NCI-H2029 (cell line): ENCODE data around the gene RRP7A.
"Not testable (repeated sequence)": the region's sequence is repeated elsewhere in the genome, so short reads cannot be mapped to it uniquely, and the experiment has no call there.

ENCODE experiments used
- DNase-seq: peaks from one replicate; lab custom pipeline; 2025; lab: John Stamatoyannopoulos, UW

RRP7A gene

DNA sequence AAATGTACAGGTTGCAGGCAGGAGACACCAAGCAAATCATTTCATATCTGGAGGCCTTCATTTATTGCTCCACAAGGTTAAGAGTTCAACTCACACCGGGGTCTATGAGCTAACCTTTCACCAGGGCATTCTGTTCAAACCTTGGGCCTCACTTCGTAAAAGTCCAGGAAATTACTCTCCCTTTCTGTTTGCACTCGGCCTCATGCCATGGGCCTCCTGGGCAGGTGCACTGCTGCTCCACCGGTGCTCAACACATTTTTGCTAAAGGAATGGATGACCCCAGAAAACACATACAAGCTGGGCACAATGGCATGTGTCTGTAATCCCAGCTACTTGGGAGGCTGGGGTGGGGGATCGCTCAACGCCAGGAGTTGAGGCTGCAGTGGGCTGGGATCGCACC is 16.6 kb upstream of the RRP7A start:
- no peak for DNase-seq

DNA sequence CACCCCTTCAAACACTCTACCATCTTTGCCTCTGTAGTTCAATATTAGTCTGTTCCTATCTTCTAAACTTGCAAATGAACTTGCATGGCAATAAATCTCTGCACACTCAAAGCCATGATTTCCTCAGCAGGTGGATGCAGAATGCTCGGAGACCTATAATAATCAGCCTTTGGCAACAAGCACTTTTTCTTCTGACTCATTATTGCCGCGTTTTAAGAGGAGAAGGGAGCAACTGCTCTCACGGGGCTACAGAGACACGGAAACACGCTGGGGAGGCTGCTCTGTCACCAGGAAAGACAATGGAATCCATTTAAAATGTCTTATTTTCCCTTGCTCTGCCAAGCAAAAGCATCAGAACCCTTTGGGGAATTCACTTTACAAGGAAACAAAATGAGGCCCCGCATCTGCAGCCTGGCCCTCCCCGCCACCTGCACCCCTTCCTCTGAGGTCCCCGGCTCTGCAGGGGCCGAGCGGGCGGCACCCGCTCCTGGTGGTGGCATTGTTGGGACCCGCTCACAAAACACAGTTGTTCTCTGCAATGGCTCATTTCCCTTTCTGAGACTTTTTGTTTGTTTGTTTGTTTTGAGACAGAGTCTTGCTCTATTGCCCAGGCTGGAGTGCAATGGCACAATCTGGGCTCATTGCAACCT is 15.6 kb upstream of the RRP7A start:
- not testable (repeated sequence) for DNase-seq

DNA sequence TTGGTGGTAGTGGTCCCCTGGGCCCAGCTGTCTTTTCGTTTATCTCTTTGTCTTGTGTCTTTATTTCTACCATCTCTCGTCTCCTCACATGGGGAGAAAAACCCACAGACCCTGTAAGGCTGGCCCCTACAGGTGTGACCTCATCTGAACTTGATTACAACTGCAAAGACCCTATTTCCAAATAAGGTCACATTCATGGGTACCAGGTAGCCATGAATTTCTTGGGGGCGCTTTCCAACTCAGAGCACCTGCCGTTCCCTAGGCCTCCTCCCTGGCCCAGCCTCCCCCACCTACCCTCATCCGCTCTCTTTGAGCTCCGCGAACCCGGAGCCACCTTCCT is 14.0 kb upstream of the RRP7A start:
- DNase-seq, result no peak

DNA sequence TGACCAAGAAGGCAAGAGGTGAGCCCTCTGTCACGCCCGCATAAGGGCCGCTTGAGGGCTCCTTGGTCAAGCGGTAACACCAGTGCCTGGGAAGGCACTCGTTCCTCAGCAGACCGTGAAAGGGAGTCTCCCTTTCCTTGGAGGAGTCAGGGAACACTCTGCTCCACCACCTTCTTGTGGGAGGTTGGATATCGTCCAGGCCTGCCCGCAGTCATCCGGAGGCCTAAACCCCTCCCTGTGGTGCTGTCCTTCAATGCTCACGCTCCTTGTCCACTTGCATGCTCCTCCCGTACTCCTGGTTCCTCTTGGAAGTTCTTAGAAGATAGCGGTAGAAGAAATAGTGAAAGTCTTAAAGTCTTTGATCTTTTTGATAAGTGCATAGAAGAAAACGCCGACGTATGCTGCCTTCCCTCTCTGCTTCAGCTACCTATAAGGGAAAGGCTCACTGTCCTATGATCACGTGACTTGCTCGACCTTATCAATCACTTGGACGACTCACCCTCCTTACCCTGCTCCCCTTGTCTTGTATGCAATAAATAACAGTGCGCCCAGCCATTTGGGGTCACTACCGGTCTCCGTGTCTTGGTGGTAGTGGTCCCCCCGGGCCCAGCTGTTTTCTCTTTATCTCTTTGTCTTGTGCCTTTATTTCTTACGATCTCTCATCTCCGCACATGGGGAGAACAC is 11.9 kb upstream of the RRP7A start:
- not testable (repeated sequence) for DNase-seq

DNA sequence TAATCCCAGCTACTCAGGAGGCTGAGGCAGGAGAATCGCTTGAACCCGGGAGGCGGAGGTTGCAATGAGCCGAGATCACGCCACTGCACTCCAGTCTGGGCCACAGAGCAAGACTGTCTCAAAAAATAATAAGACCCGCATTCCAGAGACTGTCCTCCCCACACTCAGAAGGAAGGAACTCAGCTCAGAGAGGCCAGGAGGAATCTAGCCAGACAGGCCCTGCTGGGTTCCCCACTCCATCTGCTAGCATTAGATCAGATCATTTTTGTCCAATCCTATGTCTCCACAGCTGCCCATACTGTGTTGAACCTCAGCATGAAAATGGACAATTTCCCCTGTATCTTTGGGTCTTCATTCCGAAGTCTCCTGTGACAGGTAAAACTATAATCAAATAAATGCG is 9.8 kb upstream of the RRP7A start:
- not testable (repeated sequence) for DNase-seq

DNA sequence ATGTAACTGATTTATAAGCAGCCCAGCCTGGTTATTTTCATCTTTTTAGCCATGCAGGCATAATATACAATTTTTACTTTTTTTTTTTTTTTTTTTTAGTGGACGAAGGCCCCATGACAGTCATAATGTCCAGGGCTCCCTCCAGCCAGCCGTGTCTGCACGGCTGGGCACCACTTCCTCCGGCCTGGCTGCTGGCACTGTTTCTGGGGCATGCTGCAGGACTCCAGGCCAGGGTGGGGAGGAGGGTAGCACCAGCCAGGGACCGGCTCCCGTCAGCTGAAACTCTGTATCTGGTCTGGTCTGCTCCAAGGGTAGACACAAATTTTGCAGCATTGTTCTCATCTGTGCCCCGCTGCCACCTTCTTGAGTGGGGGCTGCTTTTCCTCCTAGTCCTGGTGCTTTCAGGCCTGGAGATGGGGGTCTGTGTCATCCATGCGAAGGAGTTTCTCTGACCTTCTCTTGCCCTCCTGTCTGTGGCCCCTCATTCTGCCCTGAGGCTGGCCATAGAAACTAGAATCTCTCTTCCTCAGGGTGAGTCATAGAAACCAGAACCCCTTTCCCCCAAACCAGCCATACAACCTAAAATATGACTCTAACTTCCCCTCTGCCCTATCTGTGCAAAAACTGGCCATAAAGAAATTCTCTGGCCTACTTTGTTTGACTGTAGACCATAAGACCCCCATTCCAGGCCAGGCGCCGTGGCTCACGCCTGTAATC is 9.2 kb upstream of the RRP7A start:
- DNase-seq, result no peak

DNA sequence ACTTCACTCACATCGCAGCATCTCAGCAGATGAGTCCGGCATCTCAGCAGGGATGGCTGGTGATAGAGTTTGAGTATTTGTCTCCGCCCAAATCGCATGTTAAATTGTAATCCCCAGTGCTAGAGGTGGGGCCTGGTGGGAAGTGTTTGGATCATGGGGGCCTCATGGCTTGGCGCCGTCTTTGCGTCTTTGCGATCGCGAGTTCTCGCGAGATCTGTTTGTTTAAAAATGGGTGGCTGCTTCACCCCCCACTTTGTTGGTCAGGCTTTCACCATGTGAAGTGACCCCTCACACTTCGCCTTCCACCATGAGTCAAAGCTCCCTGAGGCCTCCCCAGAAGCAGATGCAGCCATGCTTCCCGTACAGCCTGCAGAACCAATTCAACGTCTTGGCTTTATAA is 3.0 kb upstream of the RRP7A start:
- DNase-seq, result no peak

DNA sequence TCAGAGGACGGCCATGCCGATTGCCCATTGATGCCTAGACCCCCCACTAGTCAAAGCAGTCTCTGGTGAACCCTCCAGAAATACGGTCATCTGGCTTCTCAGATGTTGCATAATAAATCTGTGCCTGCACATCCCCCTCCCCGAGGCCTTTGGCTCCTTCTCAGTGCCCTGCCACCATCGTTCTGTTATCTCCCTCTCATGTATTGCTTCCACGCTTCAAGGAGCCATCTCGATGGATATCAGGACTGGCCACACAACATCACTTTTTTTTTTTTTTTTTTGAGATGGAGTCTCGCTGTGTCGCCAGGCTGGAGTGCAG is 1.6 kb upstream of the RRP7A start:
- DNase-seq, result no peak

DNA sequence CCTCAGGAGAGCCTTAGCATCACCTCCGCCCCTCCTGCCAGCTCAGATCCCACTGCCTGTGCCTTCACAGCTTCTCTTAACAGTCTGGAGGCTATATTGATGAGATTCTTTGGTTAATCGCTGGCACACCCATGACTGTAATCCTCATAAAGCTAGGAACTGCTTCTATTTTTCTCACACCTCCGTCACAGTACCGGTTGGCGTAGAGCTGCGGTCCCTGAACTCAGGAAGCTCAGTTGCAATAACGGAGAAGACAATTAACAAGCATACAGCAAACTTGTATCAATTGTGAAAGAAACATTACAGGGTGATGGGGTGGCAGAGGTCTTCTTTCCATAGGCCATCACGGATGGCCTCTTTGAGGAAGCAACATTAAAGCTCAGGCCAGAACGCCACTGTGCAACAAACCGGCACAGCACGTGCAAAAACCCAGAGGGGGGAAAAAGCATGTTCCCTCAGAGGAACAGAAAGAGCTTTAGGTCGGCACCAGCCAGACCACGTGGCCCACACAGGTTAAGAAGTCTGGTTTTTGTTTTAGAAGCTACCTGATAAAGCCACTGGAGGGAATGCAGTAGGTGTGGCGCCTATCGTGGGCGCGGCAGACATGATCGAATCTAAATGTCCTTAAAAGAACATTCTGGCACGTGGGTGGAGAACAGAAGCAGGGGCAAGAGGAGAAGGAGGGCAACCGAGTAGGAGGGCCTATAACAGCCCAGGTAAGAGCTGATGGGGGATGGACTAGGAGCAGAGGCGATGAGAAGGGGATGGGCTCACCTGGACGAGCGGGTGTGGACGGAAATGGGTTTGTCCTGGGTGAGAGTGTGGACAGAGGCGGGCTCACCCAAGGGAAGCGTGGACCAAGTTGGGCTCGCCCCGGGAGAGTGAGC is 715 bp downstream of the RRP7A start:
- not testable (repeated sequence) for DNase-seq

DNA sequence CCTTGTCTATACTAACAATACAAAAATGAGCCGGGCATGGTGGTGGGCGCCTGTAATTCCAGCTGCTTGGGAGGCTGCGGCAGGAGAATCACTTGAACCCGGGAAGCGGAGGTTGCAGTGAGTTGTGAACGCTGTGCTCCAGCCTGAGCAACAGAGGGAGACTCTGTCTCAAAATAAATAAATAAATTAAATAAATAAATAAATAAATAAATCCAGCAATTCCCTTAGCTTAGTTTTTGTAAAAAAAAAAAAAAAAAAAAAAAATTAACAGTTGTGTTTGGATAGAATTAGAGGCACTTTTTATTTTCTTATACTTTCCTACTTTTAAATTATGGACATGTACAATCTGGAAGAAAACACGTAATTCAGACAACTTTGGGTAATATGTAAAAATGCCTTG is 2.5 kb downstream of the RRP7A start:
- not testable (repeated sequence) for DNase-seq

DNA sequence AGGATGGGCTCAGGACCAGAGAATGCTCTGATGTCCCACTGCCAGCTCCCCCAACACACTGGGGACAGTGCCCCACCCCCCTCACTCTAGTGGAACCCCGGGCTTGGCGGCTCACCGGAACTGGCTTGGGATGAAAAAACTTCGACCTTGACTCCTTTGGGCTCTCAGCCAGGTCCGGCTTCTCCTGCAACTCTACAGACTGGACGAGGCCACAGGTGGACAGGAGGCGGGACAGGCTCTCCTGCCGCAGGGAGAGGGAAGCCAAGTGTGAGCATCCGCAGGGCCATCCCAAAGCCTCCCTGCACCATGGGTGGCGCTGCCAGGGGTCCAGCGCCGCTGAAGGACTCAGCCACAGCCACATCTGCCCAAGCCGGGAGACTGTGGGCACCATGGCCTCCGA is 3.7 kb downstream of the RRP7A start:
- no peak for DNase-seq

DNA sequence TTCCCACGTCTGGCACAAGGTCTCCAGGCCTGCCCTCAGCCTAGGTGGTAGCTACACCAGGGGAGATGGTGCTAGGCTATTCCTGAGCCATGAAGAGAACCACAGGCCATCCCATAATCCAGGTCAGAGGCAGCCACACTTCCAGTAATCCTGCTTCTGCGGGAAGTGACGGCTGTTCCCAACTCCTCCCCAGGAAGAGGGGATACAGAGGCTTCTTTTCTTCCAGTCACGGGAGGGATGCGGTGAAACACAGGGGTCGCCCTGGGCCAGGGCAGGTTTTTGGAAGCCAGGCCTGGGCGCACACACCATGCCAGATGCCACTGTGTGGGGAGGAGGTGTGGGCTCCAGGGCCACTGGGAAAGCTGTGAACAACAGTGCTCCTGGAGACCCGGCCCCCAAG is 4.3 kb downstream of the RRP7A start:
- not testable (repeated sequence) for DNase-seq

DNA sequence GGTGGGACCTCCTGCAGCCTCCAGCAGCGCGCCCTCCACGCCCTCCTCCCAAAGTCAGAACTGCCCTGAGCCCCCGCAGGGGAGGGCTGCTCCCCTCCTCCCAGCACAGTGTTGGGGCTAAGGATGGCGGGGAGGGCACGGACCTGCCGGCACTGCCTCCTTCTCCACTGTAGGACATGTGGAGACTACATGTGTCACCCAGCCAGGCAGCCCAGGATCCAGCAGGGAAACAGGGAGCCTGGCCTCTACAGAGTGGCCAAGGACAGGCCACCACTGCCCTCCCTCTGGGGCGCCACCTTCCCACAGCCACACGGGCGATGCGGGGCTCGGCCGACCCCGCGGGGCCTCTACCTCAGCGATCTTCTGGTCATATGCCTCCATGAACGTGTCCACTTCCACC is 5.3 kb downstream of the RRP7A start:
- DNase-seq, result not testable (repeated sequence)

DNA sequence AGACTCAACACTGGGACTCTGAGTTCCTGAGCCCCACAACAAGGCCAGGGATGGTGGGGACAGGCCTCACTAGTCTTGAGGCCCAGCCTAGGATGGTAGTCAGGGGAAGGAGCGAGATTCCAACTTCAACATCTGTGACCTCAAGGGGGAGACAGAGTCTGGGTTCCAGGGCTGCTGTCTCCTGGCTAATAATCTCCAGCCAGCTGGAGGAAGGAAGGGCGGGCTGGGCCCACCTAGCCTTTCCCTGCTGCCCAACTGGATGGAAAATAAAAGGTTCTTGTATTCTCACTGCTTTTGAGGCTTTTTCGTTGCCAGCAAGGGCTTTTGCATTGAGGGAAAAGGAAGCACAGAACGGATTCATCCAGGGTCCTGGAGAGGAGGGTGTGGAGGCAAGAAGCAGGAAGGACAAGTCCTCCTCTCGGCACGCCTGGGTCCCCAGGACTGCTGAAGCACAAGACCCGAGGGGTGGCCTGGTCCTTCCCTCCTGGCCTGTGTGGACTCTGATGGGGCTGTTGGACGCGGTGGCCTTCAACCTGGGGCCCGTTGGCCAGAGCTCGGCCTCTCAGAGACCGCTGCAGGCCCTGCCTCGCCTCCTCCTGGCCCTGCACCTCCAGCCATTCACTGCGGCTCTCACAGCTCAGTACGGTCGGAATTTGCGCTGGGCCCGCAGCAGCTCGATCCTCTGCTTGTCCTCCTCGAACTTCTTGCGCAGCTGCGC is 7.2 kb downstream of the RRP7A start:
- DNase-seq, result not testable (repeated sequence)

DNA sequence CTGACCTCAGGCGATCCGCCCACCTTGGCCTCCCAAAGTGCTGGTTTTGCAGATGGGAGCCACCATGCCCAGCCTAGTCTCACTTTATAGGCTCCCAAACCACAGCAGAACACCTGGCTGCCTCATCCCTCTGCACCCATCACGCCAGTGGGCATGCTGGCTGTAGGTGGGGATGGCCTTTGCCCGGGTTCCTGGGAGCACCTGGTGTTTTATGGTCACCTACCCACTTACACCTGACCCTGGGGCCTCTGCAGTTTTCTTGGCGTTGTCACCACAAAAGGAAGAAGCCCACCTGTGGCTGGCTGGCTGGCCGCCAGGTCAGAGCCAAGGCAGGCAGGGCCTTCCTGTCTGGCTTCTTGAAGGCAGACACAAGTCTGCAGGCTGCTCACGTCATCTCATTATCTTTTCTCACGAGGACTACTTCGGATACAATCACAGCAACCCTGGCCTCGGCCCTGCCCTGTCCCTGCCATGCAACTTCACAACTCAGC is 8.2 kb downstream of the RRP7A start:
- DNase-seq, result no peak

DNA sequence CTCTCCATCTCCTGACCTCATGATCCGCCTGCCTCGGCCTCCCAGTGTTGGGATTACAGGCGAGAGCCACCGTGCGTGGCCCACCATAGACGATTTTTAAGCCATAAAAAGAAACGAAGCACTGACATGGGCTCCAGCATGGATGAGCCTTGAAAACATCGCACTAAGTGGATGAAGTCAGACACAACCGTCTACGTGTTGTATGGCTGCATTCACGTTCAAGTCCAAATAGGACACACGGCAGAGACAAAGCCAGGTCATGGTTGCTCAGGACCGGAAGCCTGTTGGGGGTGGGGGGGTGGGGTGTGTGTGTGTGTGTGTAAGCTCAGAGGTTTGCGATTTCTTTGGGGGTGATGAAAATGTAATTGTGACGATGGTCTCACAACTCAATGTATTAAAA is 10.0 kb downstream of the RRP7A start:
- DNase-seq, result no peak

DNA sequence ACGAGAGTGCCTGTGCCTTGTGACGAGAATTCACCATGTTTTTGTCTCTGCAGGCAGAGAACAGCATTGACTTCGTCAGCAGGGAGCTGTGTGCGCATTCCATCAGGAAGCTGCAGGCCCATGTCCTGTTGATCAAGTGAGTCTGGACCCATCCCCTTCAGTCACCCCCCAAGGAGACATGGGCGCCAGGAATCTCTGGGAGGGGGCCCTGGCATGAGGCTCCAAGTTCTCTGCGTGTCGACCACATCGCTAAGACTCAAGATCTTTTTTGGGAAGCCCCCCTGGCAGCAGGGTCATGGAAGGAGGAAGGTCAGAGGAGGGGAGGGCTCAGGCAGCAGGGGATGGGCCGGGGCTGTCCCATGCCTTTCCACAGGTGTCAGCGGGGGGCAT is 10.6 kb downstream of the RRP7A start:
- not testable (repeated sequence) for DNase-seq

DNA sequence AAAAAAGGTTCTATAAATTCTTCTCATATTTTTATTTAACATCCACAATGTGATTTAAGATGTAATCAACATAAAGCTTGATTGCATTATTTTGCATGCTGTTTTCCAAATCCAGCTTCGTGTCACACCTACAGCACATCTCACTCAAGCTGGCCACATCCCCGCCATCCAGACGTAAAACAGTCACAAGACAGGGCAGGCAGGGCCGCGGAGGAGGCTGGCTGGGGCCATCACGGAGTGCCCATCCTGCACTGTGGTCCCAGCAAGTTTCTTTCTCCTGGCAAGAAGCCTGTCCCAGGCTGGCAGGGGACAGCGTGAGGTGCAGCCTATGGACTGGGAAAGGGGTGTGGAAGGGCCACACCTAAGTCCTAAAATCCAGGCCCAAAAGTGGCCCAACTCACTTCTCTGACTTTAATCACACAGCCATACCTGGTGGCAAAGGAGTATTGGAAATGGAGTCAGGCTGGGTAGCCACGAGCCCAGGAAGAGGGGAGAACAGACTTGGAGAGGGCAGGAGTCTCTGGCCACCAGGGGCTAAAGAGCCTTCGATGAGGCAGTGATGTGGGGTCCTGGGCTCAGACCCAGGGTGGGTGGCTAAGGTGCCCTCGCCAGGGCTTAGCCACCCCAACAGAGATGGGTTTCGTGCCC is 11.1 kb downstream of the RRP7A start:
- not testable (repeated sequence) for DNase-seq

DNA sequence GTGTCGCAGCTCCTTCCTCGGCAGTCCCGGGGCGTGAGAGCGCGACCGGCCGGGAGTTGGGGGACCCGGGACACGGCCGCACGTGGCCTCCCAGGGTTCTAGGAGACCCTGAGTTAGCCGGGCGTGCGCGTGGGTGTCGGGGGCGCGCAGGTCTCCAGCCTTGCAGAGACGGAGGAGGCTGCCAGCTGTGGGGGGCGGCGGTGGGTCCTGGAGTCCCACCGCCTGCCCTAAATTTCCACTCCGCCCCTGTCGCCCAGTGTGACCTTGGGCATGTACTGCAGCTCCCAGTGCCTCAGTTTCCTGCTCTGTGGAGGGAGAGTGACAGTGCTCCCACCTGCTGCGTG is 18.8 kb downstream of the RRP7A start:
- DNase-seq, result no peak

DNA sequence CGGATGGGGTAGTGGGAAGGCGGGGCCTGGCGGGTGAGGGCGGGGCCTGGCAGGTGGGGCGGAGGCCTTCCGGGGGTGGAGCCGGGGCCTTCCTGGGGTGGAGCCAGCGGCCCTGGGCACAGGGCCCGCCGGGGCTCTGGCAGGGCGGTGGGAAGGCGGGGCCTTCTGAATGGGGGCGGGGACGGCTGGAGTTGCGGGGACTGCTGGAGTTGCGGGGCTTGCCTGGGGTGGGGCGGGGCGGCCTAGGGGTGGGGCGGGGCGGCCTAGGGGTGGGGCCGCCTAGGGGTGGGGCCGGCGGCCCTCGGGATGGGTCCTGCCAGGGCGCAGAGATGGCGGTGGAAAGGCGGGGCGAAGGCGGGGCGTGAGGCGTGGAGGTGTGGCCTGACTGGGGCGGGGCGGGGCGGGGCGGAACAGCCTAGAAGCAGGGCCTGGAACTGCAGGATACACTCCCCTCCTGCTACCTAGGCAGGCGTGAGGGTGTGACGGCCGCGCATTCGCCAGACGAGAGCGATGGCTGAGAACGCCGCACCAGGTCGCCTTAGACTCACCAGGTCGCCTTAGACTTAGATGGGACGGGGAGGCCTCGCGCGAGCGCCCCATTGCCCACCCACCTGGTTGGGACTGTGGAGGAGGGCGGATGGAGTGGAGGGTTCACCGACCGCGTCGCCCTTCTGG is 19.3 kb downstream of the RRP7A start:
- DNase-seq, result peak; percentile 66

DNA sequence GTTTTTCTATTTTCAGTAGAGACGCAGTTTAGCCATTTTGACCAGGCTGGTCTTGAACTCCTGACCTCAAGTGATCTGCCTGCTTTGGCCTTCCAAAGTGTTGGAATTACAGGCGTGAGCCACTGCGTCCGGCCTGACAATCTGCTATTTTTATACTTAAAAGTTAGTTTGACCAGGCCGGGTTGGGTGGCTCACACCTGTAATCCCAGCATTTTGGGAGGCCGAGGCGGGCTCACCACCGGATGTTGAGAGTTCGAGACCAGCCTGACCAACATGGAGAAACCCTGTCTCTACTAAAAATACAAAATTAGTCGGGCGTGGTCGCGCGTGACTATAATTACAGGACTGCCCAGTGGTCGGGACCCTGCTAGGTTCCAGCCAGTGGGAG is 19.8 kb downstream of the RRP7A start:
- not testable (repeated sequence) for DNase-seq
